Stimulated activated CD4-positive, alpha-beta T cell treated with anti-CD3 and anti-CD28 coated beads, Interleukin-15, amount 100 ng/mL, for 24 hours (primary cell): ENCODE results near the gene SLC39A10.
"Not testable (repeated sequence)": the region's sequence is repeated elsewhere in the genome, so short reads cannot be mapped to it uniquely, and the experiment has no call there.

ENCODE experiments used
- DNase-seq: peaks from one replicate; pipeline ENCODE4 v3.0.0-alpha.2; 2020

SLC39A10 gene

DNA sequence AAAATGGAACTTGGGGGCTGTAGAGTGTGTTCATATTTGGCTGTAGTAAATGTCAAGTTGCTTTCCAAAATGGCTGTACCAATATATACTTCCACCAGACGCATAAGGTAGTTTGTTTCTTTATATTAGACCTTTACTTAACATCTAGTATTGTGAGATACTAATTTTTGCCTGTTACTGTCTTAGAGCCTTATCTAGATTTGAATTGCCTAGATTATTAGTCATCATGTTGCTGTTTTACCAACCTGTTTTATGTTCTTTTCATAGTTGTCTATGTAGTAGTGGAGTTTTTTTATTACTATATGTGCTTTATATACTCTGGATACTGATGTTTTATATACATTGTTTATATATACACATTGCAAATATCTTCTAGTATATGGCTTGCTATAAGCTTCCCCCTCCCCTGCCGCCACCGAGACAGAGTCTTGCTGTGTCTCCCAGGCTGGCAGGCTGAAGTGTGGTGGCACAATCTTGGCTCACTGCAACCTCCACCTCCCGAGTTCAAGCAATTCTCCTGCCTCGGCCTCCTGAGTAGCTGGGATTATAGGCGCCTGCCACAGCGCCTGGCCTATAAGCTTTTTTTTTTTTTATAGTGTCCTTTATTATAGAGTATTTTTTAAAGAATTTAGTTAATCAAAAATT lies 18.9 kb downstream of the SLC39A10 start:
- no peak for DNase-seq

DNA sequence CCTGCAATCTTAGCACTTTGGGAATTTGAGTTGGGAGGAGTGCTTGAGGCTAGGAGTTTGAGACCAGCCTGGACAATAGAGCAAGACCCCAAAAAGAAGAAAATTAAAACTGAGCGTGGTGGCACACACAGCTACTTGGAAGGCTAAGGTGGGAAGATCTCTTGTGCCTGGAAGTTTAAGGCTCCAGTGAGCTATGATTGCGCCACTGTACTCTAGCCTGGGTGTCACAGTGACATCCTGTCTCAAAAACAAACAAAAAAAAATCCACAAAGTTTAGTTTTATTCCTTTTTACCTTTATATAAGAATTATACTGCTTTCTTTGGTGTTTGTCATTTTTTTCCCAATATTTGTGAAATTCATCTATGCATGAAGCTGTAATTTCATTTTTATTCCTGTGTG lies 20.3 kb downstream of the SLC39A10 start:
- no peak for DNase-seq

DNA sequence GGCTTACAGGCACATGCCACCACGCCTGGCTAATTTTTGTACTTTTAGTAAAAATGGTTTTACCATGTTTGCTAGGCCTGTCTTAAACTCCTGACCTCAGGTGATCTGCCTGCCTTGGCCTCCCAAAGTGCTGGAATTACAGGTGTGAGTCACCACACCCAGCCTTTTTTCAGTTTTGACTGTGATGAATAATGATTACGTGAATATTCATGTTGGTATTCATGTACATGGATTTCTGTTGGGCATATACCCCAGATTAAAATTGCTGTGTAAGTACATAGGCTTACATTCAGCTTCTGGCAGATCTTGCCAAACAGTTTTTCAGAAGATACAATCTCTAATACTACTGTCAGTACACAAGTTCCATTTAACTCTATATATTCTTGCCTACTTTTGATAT lies 20.9 kb downstream of the SLC39A10 start:
- no peak for DNase-seq

DNA sequence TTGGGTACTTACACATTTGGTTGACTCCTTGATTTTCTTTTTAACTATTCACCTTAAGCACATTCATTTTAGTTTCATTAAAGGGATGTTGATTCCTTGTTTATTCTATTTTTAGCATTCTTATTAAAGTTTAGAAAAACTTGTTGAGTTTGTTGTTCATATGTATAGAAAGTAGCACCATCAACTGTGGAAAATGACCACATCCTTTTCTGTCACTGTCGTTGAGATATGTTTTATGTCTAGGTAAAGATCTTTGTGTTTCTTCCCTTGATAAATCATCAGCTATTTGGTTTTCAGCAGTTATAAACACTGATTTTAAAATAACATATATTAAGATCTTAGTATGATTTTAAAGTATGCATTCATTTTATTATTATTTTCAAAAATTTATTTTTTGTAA lies 25.1 kb downstream of the SLC39A10 start:
- DNase-seq, result no peak

DNA sequence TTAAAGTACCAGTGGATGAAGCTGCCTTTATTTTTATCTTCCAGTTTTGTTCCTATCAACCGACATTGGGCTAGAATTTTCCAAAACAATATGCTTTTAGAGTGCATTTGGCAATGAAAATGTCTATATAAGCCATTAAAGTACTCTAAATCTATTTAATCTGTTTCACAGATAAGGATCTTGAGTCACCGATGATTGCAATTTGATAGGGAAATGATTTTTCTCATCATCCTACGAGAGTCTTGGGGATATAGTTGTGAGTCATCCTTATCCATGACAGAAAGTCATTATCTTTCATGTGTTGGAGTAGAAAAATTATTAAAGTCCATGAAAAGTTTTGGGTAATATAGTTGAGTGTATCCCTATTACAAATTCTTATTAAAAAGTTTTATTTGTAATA lies 26.1 kb downstream of the SLC39A10 start:
- no peak for DNase-seq

DNA sequence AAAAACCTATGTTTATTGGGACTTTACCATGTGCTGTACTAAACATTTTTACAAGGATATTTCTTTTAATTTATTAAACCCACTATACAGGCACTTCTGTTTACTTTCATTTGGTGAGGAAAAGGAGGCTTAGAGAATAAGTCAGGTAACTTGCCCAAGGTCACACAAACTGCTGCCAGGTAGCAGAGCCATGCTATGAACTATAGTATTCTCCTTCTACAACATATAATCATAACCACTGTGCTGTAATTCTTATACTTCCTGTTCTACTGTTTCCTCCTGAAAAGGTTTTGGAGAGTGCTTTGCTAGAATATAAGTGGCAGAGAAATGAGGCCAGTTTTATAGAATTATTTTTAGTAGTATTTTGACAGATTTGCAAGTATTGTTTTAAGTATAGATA lies 29.5 kb downstream of the SLC39A10 start:
- DNase-seq, result no peak

DNA sequence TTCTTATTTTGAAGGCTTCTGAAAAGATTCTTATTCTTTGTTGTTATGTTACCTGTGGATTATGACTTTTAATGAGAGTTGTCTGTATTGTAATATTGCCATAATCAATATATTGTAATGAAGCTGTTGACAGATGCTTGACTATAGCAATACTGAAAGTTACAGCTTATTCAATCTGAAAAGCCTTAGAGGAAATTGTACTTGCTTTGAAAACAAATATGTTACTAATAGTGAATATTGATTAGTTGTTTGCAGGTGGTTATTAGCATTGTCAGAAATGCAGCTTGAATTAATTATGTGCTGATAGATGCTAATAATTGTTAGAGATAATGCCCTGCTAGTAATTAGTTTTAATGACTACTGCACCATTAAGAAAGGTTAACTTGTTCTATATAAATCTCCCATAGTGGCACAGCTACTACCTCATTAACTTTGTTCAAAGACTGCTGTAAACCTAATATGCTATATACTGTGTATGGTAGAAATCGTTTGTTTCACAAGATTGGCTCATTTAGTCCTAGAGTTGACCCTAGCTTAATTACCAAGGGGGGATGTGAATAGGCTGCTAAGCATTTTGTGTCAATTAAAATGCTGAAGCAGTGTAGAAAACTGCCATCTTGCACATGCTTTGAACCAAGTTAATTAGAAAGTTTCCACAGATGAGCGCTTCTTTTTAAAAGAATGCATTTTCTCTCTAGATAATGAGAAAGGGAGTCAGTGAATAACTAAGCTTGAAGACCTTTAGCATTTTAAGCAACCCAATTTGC lies 30.5 kb downstream of the SLC39A10 start:
- no peak for DNase-seq

DNA sequence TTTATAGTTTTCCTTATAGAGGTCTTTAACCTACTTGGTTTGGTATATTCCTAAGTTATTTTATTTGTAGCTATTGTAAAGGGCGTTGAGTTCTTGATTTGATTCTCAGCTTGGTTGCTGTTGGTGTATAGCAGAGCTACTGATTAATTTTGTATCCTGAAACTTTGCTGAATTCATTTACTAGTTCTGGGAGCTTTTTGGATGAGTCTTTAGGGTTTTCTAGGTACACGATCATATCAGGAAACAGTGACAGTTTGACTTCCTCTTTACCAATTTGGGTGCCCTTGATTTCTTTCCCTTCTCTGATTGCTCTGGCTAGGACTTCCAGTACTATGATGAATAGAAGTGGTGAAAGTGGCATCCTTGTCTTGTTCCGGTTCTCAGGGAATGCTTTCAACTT lies 35.5 kb downstream of the SLC39A10 start:
- not testable (repeated sequence) for DNase-seq

DNA sequence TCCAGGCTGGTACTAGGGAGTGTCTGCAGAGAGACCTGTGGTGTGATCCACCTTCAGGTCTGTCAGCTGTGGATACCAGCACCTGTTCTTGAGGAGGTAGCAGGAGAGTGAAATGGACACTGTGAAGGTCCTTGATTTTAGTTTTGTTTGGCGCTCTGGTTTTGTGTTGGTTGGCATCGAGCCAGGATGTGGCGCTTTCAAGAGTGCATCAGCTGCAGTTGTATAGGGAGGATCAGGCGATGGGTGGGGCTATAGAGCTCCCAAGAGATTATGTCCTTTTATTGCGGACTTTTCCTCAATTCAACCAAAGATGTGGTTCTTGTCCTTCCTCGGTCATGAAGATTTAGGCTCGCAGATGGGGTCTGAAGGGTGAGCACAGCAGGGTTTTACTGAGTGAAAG lies 37.5 kb downstream of the SLC39A10 start:
- DNase-seq, result no peak

DNA sequence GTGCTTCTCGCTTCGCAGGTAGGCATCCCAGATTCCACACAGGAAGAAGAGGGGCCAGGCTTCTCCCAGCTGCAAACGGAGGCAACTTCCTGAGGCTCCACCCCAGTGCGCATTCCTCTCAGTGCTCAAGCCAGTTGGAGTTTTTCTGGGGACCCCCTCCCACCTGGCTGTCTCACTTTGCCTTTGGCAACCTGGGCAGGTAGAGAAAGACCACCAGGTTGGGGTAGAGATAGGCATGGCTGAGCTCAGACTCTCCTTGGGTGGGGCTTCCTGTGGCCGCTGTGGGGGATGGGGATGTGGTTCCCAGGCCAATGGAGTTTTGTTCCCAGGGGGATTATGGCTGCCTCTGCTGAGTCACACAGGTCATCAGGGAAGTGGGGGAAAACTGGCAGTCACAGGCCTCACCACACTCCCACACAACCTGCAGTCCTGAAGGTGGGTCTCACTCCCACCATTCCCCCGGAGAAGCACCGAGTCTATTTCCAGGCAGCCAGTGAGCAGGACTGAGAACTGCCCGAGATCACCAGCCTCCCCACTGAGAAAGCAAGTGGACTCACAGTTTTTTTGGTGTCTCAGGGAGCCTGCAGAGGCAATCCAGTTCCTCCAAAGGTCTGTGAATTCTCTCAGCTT lies 38.1 kb downstream of the SLC39A10 start:
- no peak for DNase-seq

DNA sequence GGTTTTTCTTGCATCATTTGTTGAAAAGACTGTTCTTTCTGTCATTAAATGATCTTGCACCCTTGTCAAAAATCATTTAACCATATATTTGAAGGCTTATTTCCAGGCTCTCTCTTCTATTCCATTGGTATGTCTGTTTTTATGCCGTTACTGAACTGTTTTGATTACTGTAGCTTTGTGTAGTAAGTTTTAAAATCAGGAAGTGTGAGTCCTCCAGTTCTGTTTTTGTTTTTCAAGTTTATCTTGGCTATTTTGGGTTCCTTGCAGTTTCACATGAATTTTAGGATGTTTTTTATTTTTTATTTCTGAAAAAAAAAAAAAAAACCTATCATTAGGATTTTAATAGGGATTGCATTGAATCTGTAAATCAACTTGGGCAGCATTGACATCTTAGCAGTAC lies 39.0 kb downstream of the SLC39A10 start:
- no peak for DNase-seq

DNA sequence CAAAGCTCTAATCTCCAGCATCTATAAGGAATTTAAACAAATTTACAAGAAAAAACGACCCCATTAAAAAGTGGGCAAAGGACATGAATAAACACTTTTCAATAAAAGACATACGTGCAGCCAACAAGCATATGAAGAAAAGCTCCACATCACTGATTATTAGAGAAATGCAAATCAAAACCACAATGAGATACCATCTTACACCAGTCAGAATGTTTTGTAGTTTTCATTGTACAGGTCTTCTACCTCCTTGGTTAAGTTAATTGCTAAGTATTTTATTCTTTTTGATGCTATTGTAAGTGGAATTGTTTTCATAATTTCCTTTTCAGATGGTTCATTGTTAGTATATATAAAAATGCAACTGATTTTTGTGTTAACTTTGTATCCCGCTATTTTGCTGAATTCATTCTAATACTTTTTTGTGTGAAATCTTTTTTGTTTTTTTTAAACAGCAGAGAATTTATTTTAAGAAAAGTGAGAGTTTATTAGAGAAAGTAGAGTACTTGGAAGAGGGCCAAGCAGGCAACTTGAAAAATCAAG lies 40.7 kb downstream of the SLC39A10 start:
- DNase-seq, result no peak

DNA sequence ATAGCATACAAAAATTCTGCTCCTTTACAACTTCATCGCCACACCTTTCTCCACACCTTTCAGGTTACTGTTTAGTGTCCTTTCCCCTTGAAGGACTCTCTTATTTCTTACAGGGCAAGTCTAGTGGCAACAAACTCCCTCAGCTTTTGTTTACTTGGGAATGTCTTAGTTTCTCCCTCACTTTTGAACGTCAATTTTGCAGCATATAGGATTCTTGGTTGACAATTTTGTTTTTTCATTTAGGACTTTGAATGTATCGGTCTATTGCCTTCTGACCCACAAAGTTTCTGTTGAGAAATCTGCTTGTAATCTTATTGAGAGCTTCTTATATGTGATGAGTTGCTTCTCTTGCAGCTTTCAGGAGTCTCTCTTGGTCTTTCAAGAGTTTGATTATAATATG lies 43.5 kb downstream of the SLC39A10 start:
- no peak for DNase-seq

DNA sequence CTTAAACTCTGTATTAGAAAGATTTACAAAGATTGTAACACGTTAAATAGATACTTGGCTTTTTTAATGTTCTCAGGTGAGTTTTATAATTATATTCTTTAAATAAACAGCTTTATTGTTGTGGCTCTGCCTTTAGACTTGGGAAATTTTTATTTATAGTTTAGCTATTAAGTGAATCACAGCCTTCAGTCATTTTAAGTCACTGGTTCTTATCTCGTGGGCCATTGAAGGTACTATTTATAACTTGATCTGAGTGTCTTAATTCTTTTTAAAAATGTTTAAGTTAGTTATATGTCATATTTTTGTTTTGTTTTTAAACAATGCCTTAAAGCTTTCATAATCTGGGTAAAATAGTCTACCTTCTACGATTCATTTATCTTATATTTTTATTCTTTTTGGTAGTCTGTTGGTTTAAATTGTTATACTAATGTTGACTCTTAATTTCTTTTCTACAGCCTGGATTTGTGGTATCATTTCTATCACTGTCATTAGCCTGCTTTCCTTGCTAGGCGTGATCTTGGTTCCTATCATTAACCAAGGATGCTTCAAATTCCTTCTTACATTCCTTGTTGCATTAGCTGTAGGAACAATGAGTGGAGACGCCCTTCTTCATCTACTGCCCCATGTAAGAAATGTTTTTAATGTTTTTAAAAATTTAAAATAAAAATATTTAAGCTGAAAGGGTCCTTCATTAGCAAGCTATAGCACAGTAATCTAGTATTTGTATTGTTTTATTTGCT lies 49.3 kb downstream of the SLC39A10 start:
- no peak for DNase-seq

DNA sequence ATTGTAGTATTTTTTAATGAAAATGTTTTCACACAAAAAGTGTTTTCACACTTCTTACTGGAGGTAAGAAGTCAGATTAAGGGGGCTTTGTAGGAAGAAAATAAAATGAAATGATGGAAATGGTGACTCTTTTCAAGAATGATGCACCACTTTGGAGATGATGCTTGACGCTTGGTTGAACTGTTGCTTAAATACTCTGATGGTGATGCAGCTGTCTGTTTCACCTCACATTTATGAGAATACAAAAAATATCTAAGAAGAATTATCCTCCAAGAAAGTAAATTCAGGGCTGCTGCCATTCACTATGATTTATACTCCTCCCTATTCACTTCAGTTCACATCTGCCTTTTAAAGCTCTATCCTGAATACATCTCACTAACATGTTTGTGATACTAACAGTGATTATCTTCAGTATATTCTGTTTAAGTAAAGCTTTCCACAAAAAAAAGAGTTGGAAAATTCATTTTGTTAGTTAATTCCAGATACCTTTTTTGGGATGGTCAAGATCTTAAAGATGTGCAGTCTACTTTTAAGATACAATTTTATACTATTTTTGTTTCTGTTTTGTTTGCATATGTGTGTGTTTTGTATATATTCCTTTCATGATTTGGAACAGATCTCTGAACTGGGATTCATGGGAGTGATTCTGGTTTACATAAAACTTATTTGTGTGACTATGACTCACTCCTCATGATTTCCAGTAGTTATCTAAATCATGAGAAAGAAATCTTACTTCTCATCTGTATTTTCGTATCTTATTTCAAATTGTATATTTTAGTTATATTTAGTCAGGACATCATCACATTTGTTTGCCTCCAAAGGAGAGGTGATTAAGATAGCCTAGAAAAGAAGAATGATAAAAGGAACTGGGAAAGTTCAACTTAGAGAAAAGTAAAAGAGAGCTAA lies 53.1 kb downstream of the SLC39A10 start:
- no peak for DNase-seq

DNA sequence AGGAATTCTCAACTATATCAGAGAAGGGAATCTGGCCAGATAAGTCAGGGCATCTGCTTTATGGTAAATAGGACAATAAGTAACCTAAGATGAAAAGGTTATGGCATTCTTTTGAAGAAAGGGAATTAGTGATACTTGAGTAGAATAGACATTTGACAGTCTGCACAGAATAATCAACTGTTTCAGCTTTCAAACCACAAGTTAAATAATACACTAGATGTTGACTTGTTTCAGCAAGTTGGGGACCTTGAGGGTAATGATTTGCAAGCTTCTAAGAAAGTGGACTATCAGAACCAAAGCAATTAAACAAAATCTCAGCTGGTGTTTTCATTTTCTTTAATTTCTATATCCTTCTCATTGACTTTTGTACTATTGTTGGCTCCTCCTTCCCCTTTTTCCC lies 54.5 kb downstream of the SLC39A10 start:
- no peak for DNase-seq

DNA sequence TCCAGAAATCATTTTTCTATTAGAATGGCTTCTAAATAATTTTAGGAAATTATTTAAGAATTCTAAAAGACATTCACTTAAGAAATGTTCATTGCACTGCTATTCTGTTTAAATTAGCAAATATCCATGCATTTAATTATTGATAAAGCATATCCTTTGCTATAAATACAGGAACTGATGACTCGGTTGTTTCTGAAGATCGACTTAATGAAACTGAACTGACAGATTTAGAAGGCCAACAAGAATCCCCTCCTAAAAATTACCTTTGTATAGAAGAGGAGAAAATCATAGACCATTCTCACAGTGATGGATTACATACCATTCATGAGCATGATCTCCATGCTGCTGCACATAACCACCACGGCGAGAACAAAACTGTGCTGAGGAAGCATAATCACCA lies 59.4 kb downstream of the SLC39A10 start:
- DNase-seq, result no peak

DNA sequence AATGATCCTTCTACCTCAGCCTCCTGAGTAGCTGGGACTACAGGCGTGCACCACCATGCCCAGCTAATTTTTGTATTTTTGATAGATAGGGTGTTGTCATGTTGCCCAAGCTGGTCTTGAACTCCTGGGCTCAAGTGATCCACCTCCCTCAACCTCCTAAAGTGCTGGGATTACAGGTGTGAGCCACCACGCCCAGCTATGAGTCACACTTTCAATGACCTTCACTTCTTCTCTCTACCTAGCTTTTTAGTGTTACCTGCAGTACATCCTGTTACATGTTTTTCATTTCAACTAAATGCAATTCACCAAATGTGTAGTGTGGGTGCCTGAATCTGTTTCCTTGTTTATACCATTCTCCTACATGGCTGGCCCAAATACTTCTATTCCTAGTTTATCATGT lies 64.0 kb downstream of the SLC39A10 start:
- no peak for DNase-seq

DNA sequence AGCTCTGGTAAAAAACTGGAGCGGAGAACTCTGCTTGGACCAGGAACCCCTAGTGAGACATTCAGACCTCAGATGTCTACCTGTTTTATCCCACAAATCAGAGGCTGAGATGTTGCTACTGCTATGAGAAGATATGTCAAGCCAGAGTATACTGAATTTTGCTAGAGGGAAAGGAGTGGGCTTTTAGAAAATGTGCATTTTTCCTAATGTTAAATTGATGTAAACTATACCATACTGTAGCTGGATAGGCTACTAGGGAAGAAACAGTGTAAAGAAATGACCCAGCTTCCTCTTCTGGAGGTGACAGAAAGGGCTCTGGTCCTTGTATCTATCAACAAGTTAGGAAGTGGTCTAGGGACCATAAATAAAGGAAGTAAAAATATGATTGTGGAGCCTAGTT lies 65.0 kb downstream of the SLC39A10 start:
- no peak for DNase-seq

DNA sequence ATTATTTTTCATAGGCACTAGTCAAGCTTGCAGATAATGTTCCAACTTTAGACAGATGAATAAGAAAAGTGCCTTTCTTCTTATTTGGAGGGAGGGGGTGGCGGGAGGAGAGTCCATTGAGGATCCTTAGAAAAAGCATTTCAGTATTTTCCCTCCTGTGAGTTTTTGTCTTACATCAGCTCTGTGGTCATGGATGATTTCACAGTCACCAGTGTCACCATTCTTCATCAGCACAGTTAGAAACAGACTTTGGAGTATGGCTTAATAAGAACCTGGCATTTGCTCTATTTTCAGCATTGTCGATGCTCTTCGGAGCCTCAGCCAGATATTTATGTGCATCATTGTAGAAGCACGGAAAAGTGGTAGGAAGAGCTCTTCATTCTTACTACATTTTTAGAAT lies 70.1 kb downstream of the SLC39A10 start:
- no peak for DNase-seq

DNA sequence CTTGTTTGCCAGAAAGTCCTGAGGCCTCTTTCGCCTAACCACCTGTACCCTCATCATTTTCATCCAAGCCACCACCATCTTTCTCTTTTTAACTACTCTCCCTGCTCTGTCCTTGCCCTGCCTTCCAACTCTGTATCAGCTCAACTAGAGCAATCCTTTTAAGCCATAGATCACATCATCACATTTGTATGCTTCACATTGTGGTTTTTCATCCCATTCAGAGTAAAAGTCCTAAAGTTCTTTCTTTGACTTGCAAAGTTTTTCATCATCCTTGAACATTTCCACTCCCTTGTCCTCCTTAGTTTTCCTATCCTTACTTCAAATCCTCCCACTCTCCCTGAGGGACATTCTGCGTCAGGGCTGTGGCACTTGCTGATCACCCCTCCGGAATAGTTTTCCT lies 73.9 kb downstream of the SLC39A10 start:
- no peak for DNase-seq

DNA sequence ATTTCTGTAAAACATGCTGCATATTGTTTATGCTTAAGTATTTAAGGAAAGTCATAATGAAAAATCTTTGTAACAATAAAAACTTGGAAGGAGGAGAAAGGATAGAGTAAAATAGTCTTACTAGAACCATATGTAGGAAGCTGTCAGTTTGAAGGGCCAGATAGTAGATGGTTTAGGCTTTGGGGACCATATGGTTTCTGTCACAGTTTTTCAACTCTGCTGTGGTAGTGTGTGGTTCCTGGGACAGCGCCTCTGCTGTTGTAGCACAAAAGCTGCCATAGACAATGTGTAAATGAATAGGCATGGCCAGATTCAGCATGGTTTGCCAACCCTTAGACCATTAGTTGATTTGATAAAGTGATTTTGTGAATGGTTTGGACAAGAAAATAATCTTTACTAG lies 75.5 kb downstream of the SLC39A10 start:
- DNase-seq, result no peak
